GM21390 (cell line): ENCODE results near the gene STXBP2.

Source experiments
- ATAC-seq: cut with Tn5 transposase; IDR thresholded peaks from one replicate; pipeline ENCODE4 v1.9.1; 2021; ENCODE audit not compliant: unreplicated experiment

STXBP2 gene

DNA sequence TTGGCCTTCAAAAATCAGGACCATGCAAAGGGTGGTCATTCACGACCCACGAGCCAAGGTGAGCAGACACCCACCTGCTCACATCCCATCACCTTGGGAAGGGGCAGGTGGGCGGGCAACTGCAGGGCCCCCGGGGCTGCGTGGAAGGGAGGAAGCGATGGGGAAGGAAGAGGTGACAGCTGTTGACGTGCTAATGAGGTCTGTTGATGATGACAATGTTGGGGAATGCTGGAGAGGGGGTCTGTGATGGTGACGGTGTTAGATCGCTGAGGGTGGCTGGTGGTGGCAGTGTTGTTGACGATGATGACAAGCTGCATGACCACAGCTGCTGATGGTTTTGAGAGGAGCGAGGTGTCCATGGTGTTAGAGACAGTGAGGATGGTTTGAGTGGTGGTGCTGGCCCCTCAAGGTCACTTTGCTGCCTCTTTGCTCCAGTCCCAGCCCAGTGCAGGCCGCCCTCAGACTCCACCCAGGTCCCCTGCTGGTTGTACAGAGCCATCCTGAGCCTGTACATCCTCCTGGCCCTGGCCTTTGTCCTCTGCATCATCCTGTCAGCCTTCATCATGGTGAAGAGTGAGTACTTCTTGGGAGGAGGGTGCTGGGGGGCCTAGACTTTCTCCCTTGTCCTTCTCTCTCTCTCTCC, 40.9 kb downstream of the STXBP2 start:
- no peak for ATAC-seq

GRCh38 chr19:7678971-7679751, 42.3 kb downstream of the STXBP2 start:
- ATAC-seq, result no peak

GRCh38 chr19:7679771-7680605, 43.1 kb downstream of the STXBP2 start:
- no peak for ATAC-seq

DNA sequence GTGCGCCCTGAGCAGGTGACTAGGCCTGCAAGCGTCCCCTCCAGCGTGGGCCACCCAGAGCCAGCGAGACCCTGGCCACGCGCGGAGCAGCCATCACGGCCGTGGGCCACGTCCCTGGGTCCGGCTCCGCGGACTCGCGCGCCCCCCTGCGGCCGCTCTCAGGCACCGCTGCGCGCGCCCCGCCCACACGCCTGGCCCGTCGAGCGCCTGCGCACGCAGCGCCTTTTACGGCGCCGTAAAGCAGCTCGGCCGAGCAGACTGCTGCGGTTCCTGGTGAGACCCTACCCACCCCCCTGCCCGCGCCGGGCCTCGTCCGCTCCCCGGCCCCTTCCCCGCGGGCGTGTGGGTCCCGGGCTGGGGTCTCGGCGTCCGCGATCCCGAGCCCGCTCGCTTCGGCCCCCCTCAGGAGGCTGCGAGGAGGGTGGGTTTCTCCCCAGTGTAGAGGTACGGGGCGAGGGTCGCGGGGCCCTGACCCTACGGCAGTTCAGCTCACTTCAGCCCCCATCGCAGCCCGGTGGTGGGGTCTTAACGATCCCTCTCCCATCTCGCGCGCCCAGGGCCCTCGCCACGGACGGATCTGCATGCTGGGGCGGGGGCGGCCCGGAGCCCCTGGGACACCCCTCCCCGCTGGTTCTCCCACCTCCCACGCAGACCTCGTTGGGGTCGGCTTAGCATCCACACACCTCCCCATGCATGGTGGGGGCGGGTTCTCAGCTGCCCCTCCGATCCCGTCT, 43.9 kb downstream of the STXBP2 start, which contains the start of gene TRAPPC5:
TSS of gene TRAPPC5 (plus strand) at position 228 of the 734 bp plus-strand sequence. CDS start 1,421 bp downstream, outside the sequence.
- no peak for ATAC-seq

GRCh38 chr19:7681340-7682174, 44.6 kb downstream of the STXBP2 start:
- no peak for ATAC-seq

- no peak for ATAC-seq
Measured at GRCh38 chr19:7682175-7682855, 45.4 kb downstream of the STXBP2 start.

- no peak for ATAC-seq
Measured at GRCh38 chr19:7685546-7686445, 48.9 kb downstream of the STXBP2 start.

- ATAC-seq, result no peak
Measured at GRCh38 chr19:7687177-7687576, 50.3 kb downstream of the STXBP2 start.

DNA sequence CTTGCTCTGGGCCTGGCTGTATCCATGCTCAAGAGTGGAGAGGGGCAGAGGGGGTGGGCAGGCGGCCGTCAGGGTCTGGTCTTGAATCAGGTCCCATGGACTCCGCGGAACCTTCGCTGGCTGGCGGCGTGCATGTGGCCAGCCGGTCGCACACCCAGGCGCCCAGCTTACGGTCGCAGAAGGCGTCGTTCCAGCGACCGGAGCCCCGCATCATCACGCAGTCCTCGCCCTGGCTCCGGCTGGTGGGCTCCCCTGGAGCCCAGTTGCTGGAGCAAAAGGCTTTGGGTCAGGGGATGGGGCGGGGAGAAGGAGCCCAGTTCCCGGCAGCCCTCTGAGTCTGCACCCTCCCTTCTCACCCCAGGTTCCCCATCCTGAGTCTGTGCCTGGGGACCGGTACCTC, 52.3 kb downstream of the STXBP2 start:
- no peak for ATAC-seq

DNA sequence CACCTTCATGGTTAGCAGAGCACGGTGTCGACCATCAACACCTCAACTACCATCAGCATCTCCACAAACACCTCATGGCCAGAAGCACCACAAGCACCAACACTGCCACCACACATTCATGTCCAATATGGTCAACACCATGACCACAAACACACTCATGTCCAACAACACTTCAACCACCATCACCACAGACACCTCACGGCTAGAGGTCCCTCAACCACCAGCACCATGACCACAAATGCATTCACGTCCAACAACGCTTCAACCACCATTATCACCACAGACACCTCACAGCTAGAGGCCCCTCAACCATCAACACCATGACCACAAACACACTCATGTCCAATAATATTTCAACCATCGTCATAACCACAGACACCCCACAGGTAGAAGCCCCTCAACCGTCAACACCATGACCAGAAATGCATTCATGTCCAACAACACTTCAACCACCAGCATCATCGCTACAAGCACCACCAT, 53.9 kb downstream of the STXBP2 start:
- ATAC-seq, result no peak

GRCh38 chr19:7691497-7691896, 54.6 kb downstream of the STXBP2 start:
- ATAC-seq, result no peak

DNA sequence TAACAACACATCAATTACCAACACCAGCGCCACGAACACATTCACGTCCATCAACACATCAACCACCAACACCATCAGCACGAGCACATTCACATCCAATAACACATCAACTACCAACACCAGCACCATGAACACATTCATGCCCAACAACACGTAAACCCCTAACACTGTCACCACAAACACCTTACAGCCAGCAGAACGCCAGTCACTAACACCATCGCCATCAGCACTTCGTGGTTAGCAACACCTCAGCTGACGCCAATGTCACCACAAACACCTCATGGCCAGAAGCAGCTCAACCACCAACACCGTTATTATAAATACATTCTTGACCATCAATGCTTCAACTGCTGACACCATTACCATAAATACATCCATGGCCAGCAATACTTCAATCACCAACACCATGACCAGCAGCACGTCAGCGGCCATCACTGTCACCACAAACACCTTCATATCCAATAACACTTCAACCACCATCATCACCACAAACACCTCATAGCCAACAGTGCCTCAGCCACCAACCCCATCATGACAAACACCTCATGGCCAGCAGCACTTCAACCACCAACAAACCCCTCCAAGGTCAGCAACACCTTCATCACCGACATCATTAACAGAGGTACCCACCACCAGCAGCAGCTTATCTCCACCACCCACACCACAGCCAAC, 55.6 kb downstream of the STXBP2 start:
- ATAC-seq, result no peak

GRCh38 chr19:7694499-7694898, 57.6 kb downstream of the STXBP2 start:
- no peak for ATAC-seq
